Right lobe of liver (tissue), 4 donors: ENCODE data around the gene GABRB3.

Experiments used
- CTCF ChIP-seq, 4 donors: fragments of 200-600 bp in 3 of 4; fragments of 450-650 bp in 1 of 4; IDR thresholded peaks; one replicate each; pipeline versions ENCODE4 v1.5.1 to v1.8.0; 2016 to 2022; ENCODE audit warnings: antibody characterized with exemption in 4 of 4, mild to moderate bottlenecking in 2 of 4
- POLR2A ChIP-seq: fragments of 450-650 bp; IDR thresholded peaks from one replicate; pipeline ENCODE4 v1.6.1; 2017; ENCODE audit warnings: antibody characterized with exemption, mild to moderate bottlenecking
- donor health status: DM: no; HTN: no; CAD: no.
- donor health status: DM: no; HTN: no; CAD: no.
- donor health status: DM: no; HTN: yes; CAD: no.

- TF ChIP-seq CTCF (IDR thresholded peaks at IDR 0.05) (no peak), POLR2A (no peak)
These were observed 34.9 kb upstream of the GABRB3 start for GRCh38 chr15:26807517-26808427.
